PFSK-1 (cell line): Measurements from ENCODE around the gene COL2A1.

Experiments
- FOXP2 ChIP-seq: optimal IDR thresholded peaks from 2 replicates; pipeline ENCODE3; 2011; ENCODE audit warnings: borderline replicate concordance, control low read depth, inconsistent platforms; ENCODE audit not compliant: insufficient read depth; ENCODE audit errors: extremely low read length, extremely low read depth
- POLR2AphosphoS5 ChIP-seq: IDR thresholded peaks from 2 replicates; pipeline ENCODE4 v1.6.1; 2012; ENCODE audit warnings: low read depth, mild to moderate bottlenecking, control low read depth, low read length, moderate library complexity
- SIN3A ChIP-seq: IDR thresholded peaks from 2 replicates; pipeline ENCODE4 v1.6.1; 2012; ENCODE audit warnings: mild to moderate bottlenecking, low read length, moderate library complexity, borderline replicate concordance; ENCODE audit not compliant: insufficient read depth
- TAF1 ChIP-seq: IDR thresholded peaks from 2 replicates; pipeline ENCODE4 v1.6.1; 2012; ENCODE audit warnings: low read length, control low read depth, borderline replicate concordance; ENCODE audit not compliant: insufficient read depth
- TF ChIP-seq, protein P1 (sequence below), 2 experiments: IDR thresholded peaks; 2 replicates each; pipeline versions ENCODE4 v1.6.1 to v1.8.0; 2011 to 2012; ENCODE audit warnings: low read depth in 2 of 2, low read length in 2 of 2, control low read depth in 1 of 2, inconsistent platforms in 1 of 2, mild to moderate bottlenecking in 1 of 2, moderate library complexity in 1 of 2; ENCODE audit not compliant: insufficient read depth in 1 of 2

Gene COL2A1

DNA sequence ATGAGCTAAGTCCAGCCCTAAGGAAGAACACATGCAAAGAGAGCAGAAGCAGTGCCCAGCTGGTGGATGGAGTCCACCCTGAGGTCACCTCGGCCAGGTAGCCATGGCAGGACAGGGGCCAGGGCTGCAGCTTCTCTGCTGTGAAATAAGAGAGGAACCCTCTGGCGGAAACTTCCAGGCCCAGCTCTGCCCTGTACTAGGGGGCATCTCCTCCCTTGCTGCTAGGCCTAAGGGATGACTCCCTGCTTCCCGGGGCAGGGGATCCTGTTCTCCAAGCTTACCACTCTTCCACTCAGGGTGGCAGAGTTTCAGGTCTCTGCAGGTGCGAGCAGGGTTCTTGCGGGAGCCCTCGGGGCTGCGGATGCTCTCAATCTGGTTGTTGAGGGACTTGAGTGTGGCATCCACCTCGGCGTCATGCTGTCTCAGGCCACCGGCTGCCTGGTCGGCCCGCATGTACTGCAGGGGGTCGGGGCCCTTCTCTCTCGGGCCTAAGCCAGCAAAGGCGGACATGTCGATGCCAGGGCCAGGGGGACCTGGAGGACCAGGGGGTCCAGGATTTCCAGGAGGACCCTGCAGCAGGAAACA lies 29.1 kb downstream of the COL2A1 start:
- TF ChIP-seq TAF1: no peak

DNA sequence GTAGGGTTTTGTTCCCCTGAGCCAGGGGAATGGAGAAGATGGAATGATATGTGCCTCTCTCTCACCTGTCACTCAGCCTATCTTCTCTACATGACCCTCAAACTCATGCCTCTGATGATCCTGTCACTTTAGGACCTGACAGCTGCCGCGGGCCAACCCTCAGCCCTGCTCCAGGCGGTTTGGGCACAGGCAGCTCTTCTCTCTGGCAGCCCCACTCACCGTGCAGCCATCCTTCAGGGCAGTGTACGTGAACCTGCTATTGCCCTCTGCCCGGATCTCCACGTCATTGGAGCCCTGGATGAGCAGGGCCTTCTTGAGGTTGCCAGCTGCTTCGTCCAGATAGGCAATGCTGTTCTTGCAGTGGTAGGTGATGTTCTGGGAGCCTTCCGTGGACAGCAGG lies 30.4 kb downstream of the COL2A1 start:
- TF ChIP-seq POLR2AphosphoS5: no peak
- no peak for TF ChIP-seq TAF1
- TF ChIP-seq SIN3A: no peak
- TF ChIP-seq FOXP2: no peak
- TF ChIP-seq, protein P1, sequence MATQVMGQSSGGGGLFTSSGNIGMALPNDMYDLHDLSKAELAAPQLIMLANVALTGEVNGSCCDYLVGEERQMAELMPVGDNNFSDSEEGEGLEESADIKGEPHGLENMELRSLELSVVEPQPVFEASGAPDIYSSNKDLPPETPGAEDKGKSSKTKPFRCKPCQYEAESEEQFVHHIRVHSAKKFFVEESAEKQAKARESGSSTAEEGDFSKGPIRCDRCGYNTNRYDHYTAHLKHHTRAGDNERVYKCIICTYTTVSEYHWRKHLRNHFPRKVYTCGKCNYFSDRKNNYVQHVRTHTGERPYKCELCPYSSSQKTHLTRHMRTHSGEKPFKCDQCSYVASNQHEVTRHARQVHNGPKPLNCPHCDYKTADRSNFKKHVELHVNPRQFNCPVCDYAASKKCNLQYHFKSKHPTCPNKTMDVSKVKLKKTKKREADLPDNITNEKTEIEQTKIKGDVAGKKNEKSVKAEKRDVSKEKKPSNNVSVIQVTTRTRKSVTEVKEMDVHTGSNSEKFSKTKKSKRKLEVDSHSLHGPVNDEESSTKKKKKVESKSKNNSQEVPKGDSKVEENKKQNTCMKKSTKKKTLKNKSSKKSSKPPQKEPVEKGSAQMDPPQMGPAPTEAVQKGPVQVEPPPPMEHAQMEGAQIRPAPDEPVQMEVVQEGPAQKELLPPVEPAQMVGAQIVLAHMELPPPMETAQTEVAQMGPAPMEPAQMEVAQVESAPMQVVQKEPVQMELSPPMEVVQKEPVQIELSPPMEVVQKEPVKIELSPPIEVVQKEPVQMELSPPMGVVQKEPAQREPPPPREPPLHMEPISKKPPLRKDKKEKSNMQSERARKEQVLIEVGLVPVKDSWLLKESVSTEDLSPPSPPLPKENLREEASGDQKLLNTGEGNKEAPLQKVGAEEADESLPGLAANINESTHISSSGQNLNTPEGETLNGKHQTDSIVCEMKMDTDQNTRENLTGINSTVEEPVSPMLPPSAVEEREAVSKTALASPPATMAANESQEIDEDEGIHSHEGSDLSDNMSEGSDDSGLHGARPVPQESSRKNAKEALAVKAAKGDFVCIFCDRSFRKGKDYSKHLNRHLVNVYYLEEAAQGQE (IDR thresholded peaks at IDR 0.05; ENCODE audit: insufficient read depth in 1 of 2, low read depth in 2 of 2, low read length in 2 of 2): no peak

DNA sequence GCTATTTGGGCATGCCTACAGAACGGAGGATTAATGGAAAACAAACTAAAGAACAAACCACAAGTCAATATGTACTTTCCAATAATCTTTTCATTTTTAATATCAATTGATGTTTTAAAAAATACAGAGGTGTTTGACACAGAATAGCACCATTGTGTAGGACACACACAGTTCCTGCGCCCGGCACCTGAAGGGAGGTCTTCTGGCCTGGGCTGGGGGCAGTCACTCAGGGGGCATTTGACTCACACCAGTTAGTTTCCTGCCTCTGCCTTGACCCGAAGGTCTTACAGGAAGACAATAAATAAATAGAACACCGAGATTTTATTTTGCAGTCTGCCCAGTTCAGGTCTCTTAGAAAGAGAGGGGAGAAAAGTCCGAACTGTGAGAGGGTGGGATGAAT lies 31.4 kb downstream of the COL2A1 start:
- no peak for TF ChIP-seq TAF1
- TF ChIP-seq POLR2AphosphoS5: no peak
- no peak for TF ChIP-seq SIN3A
- no peak for TF ChIP-seq FOXP2
- TF ChIP-seq, protein P1 (IDR thresholded peaks at IDR 0.05; ENCODE audit: insufficient read depth in 1 of 2, low read depth in 2 of 2, low read length in 2 of 2): no peak

DNA sequence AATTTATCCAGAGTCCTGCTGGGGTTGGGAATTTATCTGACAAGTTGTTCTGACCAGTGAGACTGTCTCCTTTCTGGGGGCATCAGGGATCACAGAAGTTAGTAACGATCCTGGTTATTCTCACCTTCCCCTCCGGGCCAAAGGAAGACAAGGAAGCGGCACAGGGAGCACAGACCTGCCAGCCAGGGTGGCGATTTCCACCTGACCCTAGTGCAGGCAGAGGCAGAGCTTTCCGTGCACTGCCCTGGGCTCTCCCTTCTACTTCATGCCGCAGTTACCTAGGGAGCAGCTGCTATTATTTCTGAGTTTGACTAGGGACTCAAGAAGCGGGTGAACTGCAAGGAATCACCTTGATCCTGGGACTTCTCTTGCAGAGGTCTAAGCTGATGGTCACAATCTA lies 33.4 kb downstream of the COL2A1 start:
- TF ChIP-seq FOXP2 (no peak), TAF1 (no peak), POLR2AphosphoS5 (no peak), SIN3A (no peak)
- TF ChIP-seq, protein P1 (IDR thresholded peaks at IDR 0.05; ENCODE audit: insufficient read depth in 1 of 2, low read depth in 2 of 2, low read length in 2 of 2): no peak

DNA sequence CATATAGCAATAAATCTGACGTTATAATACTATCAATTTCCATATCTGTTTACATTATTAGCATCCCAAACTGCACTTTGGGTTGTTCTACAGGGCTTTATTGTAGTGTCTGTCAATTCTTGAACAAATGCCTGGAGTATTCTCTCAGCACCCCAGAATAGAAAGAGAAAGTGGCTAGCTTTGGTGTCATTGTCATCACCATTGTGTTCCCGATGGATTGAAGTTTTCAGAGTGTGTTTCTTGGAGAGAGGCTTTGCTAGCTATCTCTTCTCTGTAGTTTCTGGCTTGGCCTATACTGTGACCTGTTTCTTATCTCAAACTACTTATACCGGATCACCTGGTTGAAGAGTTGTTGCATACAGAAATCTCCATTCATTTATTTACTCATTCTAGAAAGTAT lies 34.4 kb downstream of the COL2A1 start:
- TF ChIP-seq SIN3A: no peak
- no peak for TF ChIP-seq POLR2AphosphoS5
- TF ChIP-seq, protein P1 (IDR thresholded peaks at IDR 0.05; ENCODE audit: insufficient read depth in 1 of 2, low read depth in 2 of 2, low read length in 2 of 2): no peak
